Stimulated activated CD4-positive, alpha-beta T cell treated with anti-CD3 and anti-CD28 coated beads, Interleukin-12 subunit alpha, Interleukin-12 subunit beta, amount 100 ng/mL, for 48 hours (primary cell): ENCODE data around the gene TMEM200B.
A peak's percentile ranks its signal among the peaks of the same experiment; 100 is the strongest.
"Not testable (repeated sequence)": the region's sequence is repeated elsewhere in the genome, so short reads cannot be mapped to it uniquely, and the experiment has no call there.

Experiments used
- DNase-seq, 3 donors: peaks; one replicate each; pipeline ENCODE4 v3.0.0-alpha.2; 2020; ENCODE audit warnings: low read depth in 2 of 3, low spot score in 1 of 3

The TMEM200B gene

GRCh38 chr1:29123887-29124365, at the start of gene TMEM200B:
Gene TMEM200B, minus strand, starts transcription at chr1:29123903. Its CDS starts 2,075 bp downstream, at chr1:29121828.
- DNase-seq, result peak in 1 of 3 donors; percentile 12

- DNase-seq, result no peak
These were observed 48.8 kb upstream of the TMEM200B start for GRCh38 chr1:29172415-29172939.

GRCh38 chr1:29171521-29171920, 47.8 kb upstream of the TMEM200B start:
- DNase-seq, result no peak

GRCh38 chr1:29171089-29171488, 47.4 kb upstream of the TMEM200B start:
- no peak for DNase-seq

GRCh38 chr1:29169976-29170375, 46.3 kb upstream of the TMEM200B start:
- no peak for DNase-seq

- DNase-seq, result no peak
These were observed 44.2 kb upstream of the TMEM200B start for GRCh38 chr1:29167904-29168303.

- DNase-seq, result no peak
These were observed 42.7 kb upstream of the TMEM200B start for GRCh38 chr1:29166291-29166878.

- no peak for DNase-seq
These were observed 40.9 kb upstream of the TMEM200B start for GRCh38 chr1:29164588-29164987.

GRCh38 chr1:29162476-29163138, 38.9 kb upstream of the TMEM200B start:
- DNase-seq, result no peak

- no peak for DNase-seq
These were observed 38.3 kb upstream of the TMEM200B start for GRCh38 chr1:29162025-29162424.

GRCh38 chr1:29159773-29160172, 36.1 kb upstream of the TMEM200B start:
- DNase-seq, result no peak

GRCh38 chr1:29157269-29157601, 33.5 kb upstream of the TMEM200B start:
- DNase-seq, result no peak

- no peak for DNase-seq
These were observed 33.0 kb upstream of the TMEM200B start for GRCh38 chr1:29156543-29157268.

- DNase-seq, result no peak
These were observed 28.5 kb upstream of the TMEM200B start for GRCh38 chr1:29152046-29152805.

- not testable (repeated sequence) for DNase-seq
These were observed 26.6 kb upstream of the TMEM200B start for GRCh38 chr1:29150346-29150745.

GRCh38 chr1:29148656-29149491, 25.2 kb upstream of the TMEM200B start:
- DNase-seq, result no peak

- no peak for DNase-seq
These were observed 22.2 kb upstream of the TMEM200B start for GRCh38 chr1:29145739-29146437.

GRCh38 chr1:29144178-29144577, 20.5 kb upstream of the TMEM200B start:
- no peak for DNase-seq

- no peak for DNase-seq
These were observed 19.0 kb upstream of the TMEM200B start for GRCh38 chr1:29142714-29143113.

GRCh38 chr1:29136391-29136915, 12.8 kb upstream of the TMEM200B start:
- DNase-seq, result no peak
